Stomach (tissue), 4 donors: ENCODE measurements around the gene KCNK7.

Experiments
- CTCF ChIP-seq, 7 experiments: fragments of 450-650 bp in 4 of 7; fragments of 200-600 bp in 3 of 7; sonication (generic) in 3 of 7; IDR thresholded peaks; one replicate each; pipeline ENCODE4 v1.5.1; 2016 to 2019; ENCODE audit warnings: antibody characterized with exemption in 7 of 7, control low read depth in 2 of 7, mild to moderate bottlenecking in 1 of 7
- EP300 ChIP-seq: sonication (generic); formaldehyde crosslinking; IDR thresholded peaks from one replicate; pipeline ENCODE4 v1.6.1; 2017; ENCODE audit warnings: antibody characterized with exemption
- POLR2A ChIP-seq, 4 donors: fragments of 450-650 bp; IDR thresholded peaks; one replicate each; pipeline ENCODE4 v1.6.1; 2016; ENCODE audit warnings: antibody characterized with exemption in 4 of 4, control low read depth in 2 of 4, mild to moderate bottlenecking in 1 of 4, moderate library complexity in 1 of 4
- POLR2AphosphoS5 ChIP-seq, 3 donors: sonication (generic); formaldehyde crosslinking; IDR thresholded peaks; one replicate each; pipeline ENCODE4 v1.6.1; 2016; ENCODE audit warnings: antibody characterized with exemption in 3 of 3

- TF ChIP-seq CTCF (IDR thresholded peaks at IDR 0.05) (no peak), POLR2AphosphoS5 (IDR thresholded peaks at IDR 0.05) (no peak), POLR2A (IDR thresholded peaks at IDR 0.05) (no peak), EP300 (no peak)
These were observed 49.2 kb upstream of the KCNK7 start for GRCh38 chr11:65644837-65645236.
